GM18858 (cell line): Measurements from ENCODE around the gene DAB1.

Experiments used
- ATAC-seq: cut with Tn5 transposase; IDR thresholded peaks from one replicate; pipeline ENCODE4 v1.9.1; 2021; ENCODE audit not compliant: unreplicated experiment

Gene DAB1

DNA sequence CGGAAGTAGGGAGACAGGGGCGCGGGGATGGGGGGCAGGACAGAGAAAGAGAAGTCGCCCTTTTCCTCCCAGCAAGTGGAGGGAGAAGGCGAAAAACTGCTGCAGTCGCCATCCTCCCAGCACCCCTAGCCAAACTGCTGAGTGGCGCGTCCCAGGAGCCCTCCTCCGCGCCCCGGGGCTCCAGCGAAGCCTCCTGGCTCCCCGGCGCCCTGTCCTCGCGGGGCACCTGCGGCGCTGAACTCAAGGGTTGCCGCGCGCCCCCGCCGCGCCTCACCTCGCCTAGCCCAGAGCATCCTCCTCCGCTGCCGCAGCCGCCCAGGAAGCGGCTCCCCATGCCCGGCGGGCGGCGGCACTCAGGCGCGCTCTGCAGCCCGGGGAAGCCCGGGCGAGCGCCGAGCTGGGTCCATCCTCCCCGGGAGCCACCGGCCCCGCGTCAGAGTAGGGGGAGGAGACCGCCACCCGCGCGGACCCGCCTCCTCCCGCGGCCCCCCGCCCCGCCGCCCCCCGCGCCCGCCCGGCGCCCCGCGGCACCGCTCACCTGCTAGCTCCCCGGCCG, at the start of gene DAB1:
DAB1 (minus strand) TSS at position 405 of the 556 bp plus-strand sequence. CDS start 133,030 bp downstream, outside the sequence.
- ATAC-seq: no peak

DNA sequence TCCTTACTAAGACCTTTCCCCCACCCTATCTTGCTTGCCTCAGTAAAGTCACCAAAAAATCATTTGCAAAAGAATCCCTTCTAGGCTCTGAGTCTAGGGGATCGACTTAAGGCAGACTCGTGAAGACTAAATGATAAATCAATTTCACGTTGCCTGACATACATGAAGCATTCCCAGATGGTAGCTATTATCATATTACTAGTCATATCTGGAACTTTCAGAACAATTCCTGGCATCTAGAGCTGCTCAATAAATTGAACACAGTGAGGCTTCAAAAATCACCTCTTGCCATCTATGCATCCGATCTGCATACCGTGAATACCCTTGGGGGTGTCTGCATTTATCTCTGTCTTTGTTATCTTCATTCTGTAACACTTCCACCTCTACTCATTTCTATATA, 49.6 kb upstream of the DAB1 start:
- no peak for ATAC-seq

DNA sequence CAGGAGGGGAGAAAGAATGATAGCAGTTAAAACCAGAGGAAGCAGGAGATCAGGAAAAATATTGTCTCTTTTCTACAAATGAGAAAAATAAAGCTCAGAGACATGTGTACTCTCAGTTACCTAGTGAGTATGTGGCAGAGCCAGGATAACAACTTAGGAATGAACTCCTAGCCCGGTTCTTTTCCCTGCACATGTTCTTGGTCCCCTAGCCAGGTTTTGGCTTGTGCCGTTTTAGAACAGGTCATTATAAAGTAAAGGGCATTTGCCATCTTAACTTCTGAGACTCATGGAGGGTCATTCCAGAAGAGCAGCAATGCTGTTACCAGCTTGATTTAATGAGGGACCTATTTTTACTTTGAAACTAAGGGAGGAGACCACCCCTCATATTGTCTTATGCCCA, 48.1 kb upstream of the DAB1 start:
- ATAC-seq: no peak

DNA sequence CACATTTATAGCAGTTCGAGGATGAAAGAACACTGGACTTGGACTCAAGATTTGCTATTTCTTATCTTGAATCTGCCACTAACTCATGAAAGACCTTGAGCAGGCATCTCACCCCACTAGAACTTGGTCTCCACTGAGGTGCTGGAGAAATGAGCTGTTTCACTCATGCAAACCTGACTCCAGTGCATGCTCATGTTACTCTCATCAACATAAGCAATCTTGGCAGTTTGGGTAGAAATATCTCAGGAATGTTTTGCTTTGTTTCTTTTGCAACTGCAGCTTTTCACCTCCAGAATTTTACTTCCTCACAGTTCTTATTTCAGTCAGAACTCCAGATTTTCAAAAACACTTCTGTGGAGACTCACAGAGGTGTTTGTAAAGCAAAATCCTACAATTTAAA, 46.2 kb upstream of the DAB1 start:
- ATAC-seq: no peak

- no peak for ATAC-seq
Measured at GRCh38 chr1:57468641-57469523, 45.0 kb upstream of the DAB1 start.

DNA sequence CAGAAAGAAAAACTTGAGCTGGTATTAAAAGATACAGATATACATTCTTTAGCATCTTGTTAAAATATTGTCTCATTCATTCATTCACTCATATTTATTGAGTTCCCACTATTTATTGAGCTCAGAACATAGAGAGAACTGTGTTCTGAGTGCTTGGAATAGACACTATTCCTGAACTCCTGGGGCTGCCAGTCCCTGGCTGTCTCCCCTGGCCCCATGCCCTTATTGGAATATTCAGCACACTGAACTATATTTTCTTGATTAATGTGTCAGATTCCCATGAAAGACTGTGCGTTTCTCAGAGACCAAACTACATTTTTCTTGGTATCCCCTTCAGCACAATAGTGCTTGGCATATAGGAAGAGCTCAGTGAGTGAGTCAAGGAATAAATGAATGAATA, 44.0 kb upstream of the DAB1 start:
- no peak for ATAC-seq

DNA sequence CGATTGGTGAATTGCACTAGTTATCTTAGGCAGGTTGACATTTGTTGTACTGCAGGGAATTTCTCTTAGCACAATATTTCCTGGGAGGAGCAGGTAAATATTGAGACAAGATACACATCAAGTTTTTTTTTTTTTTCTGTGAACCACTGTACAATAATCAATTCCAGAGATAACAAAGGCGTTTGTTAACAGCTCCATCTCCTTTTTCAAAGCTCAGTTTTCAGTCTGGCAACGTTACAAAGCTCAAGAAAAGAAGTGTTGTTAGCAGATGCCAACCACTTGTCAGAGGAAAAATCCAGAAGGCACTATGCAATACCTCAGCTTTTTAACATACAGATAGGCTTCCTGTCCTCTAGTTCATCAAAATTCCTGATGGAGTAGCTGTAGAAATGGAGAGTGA, 40.9 kb upstream of the DAB1 start:
- no peak for ATAC-seq

GRCh38 chr1:57463343-57463742, 39.5 kb upstream of the DAB1 start:
- ATAC-seq: no peak

DNA sequence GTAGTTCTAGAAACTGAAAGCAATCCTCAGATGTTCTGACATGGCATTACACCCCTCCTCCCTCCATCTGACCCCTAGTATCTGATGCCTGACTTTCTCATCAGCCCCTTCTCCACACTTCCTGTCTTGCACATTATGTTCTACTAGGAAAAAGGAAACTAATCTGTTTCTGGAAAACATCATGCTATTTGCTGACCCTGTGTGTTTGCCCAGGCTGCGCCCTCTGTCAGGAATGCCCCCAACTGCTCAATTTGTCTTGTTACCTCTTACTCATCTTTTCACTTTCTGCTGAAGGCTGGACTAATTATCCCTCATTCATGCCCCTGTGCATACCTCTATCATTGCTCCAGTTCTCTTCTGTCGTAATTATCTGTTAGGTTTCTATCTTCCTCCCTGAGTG, 37.5 kb upstream of the DAB1 start:
- no peak for ATAC-seq

DNA sequence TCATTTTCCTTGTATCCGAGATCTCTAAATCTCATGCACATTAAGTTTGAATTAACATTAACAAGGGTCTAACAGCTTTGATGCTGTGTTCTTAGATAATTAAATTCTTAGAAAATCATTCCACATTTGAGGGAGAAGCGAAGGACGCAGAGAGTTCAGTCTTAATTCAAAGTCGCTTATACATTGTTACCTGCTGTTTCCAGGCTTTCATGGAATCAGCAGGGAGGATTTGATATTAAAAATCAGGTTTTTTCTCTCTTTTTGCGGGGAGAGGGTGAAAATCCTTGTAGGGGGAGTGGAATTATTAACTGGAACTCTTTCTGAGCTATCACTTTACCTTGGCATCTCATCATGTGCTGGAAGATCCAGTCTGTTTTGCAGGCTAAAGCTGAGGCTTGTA, 27.7 kb upstream of the DAB1 start:
- ATAC-seq: no peak

DNA sequence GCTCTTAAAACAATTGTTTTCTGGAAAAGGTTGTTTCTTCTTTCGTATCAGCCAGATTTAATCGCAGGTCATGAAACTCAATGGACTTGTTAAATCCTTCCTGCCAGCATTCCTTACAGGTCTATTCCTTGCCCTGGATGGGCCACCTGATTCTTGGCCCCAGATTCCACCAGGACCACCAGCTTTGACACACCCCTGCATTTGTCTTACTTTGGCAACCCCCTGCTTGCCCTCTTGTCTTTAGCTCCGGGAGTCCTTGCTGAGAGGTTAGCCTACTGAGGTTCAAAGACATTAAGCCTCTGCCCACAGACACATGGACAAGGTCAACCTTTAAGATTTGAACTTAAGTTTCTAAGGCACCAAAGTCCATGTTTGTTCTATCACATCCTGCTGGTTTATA, 27.1 kb upstream of the DAB1 start:
- no peak for ATAC-seq

GRCh38 chr1:57447551-57447950, 23.7 kb upstream of the DAB1 start:
- no peak for ATAC-seq

GRCh38 chr1:57443004-57443403, 19.1 kb upstream of the DAB1 start:
- no peak for ATAC-seq

DNA sequence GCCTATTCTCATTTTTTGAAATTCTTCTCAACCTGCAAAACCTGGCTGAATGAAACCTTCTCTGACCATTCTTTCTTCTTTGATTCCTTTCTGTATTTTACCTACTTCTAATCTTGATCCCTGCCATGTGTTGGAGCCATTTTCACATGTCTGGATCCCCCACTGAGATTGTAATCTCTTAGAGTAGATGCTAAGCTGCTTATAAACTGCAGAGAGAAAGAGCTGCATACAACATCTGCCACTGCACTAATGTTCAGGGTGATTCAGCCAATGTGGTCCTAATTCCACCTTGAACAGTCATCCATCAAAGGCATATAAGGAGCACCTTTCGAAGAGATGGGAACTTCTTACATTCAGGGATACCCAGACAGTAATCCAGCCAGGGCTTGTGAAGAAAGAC, 16.2 kb upstream of the DAB1 start:
- ATAC-seq: no peak

DNA sequence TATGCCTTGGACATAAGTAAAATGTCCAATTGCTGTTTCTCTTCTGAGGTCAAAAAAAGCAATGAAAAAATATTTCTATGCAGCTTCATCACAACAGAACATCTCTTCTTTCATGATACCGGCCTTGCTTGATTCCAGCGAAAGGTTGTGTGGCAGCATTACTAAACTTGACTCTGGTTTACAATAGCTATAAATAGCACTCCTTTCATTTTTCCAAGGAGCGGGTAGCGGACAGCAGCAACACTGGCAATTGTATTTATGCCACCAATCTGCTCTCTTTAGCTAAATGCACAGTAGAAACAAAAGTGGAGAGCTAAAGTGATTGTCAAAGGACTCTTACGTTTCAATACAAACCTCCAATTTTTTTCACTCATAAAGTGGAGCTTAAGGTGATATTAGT, 7.5 kb upstream of the DAB1 start:
- no peak for ATAC-seq

GRCh38 chr1:57424231-57425027, 569 bp upstream of the DAB1 start:
- no peak for ATAC-seq

GRCh38 chr1:57423135-57423655, 665 bp downstream of the DAB1 start:
- no peak for ATAC-seq

GRCh38 chr1:57422271-57423134, 1.4 kb downstream of the DAB1 start:
- no peak for ATAC-seq

GRCh38 chr1:57421806-57422205, 2.1 kb downstream of the DAB1 start:
- no peak for ATAC-seq

DNA sequence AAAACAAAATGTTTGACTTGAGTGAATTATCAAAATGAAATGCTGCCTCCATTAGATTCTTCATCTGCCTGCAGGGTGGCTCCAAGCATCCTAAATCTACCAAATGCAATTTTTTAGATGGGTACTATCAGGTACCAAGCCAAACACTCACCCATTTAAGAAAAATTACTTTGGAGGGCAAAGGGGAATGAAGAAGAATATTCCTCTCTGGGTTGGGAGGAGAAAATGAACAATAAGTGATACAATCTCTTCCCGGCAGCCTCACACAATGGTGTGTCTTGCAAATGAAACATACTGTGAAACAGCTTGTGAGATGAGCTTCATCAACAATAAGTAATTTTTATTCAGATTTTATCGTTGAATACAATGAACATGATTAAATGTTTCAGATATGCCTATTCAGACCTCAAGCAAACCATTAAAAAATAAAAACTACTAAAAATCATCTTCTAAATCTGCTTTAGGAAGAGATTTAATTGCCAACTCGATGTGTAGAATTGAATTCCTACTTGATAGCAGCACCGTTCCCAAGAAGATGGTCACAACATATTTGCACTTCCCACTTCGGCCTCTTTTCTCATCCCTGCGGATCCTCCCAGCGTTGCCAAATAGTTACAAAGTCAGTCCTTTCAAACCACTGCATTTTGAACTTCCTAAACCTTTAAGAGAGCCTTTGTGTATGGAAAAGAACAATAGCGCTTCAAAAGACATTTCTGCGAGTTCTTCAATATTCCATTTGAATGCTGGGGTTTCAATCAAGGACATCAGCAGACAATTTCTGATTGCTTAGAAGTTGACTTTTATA, 2.7 kb downstream of the DAB1 start:
- no peak for ATAC-seq
